Stimulated activated CD8-positive, alpha-beta memory T cell treated with anti-CD3 and anti-CD28 coated beads, Interleukin-12 subunit alpha, Interleukin-12 subunit beta, amount 100 ng/mL, for 4 hours (primary cell): ENCODE measurements around the gene TSPAN9.

ENCODE experiments used
- DNase-seq: peaks from one replicate; pipeline ENCODE4 v3.0.0-alpha.2; 2020; ENCODE audit warnings: low read depth

TSPAN9 gene

DNA sequence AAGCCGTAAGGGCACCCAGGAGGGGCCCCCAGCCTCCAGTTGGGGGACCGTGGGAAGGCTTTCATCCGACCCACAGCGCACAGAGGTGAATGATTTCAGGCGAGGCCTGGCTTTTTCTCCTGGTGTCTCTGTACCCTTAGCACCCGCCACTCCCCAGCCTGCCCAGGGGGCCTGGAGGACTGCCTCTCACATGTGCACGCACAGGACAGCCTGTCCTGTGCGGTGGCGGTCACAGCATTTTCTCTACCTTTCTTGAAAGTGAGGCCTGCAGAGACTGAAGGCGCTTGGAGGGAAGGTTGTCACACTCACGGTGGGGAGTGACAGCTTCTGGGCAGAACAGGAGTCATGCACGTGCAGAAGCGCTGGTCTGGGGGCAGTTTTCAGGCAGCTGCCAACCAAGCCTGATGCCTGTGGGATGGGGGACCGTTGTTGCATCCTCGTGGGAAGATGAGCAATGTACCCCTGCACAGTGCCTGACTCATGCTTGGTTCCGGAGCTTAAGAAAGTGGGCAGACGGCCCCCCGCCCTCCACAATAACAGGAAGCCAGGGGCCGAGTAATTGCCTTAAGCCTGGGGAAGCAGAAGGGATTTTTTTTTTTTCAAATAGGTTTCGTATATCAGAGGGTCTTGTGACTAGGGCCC lies 148.1 kb downstream of the TSPAN9 start:
- DNase-seq: no peak

DNA sequence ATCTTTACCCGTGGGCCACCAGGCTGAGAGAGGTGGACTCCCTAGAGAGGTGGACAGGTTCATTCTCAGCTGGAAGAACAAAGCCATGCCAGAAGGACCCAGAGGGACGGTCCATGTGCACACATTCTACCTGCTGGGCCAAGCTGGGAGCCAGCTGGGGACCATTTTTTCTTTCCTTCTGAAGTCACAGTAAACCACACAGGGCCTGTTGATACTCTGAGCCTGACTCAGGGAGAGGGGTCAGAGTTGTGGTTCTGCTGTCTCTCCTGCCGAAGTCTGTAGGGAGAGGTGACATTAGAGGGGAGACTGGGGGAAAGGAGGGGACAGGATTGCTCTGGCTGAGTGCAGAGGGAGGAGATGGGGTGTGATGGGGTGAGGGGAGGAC lies 148.6 kb downstream of the TSPAN9 start:
- no peak for DNase-seq

DNA sequence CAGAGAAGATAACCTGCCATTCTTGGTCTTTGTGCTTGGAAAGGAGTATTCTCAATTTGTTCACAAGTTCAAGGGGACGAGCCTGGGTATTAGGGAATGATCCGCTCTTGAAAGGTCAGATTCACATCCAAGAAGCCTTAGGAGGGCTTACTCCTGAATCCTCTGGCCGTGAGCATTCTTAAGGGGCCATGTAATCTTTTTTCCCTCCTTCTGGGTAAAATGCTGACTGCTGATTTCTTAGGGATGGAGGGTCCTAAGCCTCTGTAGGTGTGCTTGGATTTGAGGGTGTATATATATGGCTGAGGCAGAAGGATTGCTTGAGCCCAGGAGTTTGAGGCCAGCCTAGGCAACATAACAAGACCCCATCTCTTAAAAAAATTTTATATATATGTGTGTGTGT lies 149.1 kb downstream of the TSPAN9 start:
- DNase-seq: no peak

DNA sequence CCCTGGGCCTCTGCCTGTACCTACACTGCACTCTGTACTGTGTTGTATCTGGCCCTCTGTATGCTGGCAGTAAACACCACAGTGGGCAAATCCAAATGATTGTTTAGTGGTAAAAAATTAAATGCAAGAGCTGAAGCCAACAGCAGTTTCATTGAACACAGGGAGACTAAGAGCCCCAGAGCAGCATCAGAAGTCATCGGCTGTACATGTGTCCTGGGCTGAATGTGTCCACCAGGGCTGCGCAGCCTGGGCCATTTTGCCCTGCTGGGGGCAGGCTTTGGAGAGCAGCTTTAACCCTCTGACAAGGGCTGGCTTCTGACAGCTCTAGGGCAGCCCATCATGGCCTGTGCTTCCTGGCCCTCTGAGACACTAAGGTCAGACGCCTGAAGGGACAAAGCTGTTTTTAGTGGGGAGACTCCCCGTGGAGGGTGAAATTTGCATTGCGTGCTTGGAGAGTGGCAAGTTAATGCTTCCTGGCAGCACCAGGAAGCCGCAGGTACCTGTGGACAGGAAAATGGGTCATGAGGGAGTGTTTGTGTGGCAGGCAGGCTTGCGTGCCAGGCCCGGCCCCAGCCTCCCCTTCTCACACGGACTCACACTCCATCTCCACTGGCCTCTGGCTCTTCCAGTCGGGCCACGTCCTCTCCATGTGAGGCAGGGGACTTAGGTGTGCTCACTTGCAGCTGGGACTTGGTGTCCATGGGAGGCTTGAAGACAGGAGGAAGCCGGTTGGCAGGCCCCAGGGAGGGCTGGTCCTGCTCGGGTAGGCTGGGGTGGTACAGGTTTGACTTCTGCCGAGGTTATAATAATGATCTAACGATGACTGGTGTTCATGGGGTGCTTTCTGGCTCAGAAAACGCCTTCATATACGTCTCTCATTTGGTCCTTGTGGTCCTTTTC lies 150.1 kb downstream of the TSPAN9 start:
- no peak for DNase-seq

DNA sequence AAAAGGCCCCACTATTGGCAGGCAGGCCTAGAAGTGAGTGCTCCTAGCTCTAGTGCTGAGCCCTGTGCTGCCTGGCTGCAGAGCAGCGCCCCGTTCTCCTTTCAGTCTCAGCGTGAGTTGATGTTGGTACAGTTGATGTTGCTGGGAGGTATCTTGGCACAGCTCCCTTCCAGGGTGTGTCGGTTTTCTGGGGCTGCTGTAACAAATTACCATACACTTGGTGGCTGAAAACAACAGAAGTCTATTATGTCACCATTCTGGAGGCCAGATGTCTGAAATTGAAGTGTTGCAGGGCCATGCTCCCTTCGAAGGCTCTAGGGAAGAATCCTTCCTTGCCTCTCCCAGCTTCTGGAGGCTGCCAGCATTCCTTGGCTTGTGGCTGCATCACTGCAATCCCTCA lies 151.4 kb downstream of the TSPAN9 start:
- DNase-seq: no peak

DNA sequence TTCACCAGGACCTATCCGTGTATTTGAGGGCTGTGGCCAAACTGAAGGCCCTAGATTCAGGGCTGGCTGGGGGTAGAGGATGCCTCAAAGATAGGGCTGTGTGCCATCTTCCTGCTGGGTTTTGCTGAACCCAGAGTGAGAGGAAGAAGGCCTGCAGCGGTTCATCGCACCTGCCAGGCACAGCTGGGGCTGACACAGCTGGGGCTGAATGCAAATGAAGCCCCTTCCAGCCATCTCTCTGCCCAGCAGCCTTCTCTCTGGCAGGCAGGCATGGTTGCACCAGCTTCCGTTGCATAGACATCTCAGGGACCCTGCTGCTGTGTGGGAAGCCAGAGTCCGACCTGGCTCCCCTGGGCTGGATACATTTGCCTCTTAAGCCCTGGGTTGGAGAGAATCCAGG lies 152.4 kb downstream of the TSPAN9 start:
- DNase-seq: no peak

DNA sequence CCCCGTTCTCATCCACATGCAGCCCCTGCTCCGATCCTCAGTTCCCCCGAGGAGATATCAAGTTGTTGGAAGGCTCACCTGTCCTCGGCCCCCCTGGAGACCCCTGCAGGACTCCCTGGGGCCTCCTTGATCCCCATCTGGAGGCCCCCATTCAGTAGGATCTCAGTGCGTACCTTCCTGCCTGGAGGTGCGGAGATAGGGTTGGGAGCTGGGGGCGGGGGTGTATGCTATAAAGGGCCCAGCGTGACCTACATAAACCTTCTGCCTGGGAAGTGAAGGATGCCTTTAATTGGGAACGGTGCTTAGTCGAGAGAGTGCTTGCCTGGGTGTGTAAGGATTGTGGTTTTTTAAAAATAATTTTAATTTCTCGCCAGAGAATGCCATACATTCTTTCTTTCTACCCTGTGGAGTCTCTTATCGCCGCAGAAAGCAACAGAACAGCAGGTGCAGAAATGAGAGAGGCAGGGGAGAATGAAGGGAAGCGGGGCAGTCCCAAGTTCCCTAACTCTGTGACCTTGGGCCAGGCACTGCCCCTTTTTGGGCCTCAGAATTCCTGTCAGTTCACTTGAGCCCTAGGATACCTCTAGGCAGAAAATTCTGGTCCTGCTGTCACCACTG lies 153.7 kb downstream of the TSPAN9 start:
- no peak for DNase-seq

DNA sequence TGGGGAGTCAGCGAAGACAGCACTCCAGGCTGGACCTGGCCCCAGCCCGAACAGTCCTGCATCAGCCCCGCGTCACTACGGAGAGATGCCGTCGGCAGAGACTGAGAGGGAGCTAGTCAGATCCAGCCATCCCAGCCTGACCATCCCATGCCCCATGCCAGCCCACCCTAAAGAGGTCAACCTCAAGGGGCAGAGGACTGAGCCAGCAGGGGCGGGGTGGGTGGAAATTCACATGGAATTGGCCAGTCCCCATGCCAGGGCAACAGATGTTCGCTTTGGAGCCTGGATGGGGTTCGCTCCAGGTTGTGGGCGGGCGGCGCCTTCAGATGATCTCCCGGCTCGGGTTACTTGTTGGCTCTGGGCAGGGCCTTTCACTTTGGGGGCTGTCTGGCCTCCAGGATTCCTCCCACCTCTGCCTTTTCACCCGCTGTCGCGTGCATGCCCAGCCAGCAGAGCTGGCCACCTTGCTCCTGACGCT lies 154.3 kb downstream of the TSPAN9 start:
- no peak for DNase-seq

DNA sequence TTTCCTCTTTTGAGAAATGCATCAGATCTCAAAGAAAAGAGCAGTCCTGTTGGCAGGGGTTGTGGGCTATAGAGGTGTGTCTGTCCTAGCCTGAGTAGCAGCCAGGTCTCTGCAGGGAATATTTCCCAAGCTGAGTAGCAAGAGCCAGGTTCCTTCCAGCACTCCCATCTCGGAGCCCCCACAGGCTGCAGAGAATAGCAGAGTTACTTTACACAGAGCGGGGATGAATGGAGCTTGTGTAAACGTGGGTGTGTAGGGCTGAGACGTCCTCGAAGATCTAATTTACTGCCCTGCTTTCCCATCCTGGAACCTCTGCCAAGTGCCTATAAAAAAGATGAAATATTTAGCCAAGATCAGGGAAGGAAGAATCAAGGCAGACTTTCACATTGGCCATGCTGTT lies 156.6 kb downstream of the TSPAN9 start:
- DNase-seq: no peak

DNA sequence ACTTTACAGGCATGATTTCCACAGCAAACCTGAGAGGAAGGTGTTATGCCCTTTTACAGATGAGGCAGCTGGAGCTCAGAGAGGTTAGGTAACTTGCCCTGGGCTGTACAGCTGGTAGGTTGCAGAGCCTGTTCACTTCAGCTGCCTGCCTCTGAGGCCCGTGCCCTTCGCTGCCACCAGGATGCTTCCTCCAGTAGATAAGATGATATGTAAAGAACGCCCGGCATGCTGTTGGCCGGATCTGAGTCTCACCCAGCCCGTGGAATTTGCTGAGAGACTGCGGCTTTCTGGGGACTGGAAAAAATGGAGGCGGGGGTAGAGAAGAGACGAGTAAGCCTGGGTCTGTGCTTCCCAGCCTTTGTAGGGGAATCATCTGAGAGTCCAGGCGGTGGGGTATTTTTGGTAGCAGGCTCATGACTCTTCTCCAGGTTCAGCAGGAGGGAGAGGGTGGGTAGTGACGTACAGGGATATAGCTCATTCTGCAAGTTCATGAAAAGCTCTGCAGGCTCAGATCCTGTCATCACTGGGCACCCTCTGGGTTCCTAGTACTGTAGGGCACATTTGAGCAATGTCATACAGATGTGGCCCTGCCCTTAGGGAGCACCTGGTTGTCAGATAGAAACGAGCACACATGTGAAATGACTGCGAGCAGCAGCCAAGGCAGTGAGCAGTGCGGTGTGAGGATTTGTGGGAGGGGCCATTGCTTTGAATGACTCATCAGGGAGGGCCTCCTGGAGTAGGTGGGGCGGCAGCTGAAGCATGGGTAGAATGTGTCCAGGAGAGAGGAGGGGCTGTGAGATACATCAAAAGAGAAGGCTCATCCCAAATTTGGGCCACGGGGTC lies 159.4 kb downstream of the TSPAN9 start:
- DNase-seq: no peak

DNA sequence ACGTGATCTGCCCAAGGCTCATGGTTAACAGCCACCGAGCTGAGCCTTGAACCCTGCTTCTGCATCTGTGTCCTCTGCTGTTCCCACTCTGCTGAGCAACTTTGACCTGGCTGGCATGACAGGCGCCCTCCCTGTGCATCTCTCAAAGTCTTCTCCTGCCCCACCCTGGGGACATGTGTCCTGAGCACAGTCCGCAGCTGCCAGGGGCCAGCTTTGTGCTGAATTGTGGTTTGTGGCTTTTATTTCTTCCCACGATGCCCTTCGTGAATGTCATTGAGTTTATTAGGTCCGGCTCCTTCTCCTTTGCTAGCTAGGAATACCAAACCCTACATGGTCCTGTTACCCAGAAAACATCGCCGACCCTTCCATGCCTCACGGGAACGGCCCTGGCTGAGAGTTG lies 161.0 kb downstream of the TSPAN9 start:
- DNase-seq: no peak

DNA sequence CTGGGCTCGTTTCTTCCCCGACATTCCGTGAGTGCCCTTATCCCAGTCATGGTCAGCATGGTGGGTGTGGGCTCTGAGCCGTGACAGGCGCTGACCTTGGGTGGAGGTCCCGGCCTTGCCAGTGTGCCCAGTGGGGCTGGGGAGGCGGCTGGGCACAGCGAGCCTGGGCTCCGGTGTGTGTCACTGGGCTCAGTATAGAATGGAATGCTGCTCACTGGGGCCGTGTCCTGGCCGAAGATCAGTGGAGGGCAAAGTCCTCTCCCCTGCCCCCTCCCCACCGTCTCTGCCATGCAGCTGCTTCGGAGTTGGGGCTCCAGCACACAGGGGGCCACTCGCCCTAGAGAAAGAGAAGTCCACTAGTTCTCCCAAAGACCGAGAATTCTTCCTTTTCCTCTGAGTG lies 164.4 kb downstream of the TSPAN9 start:
- no peak for DNase-seq

DNA sequence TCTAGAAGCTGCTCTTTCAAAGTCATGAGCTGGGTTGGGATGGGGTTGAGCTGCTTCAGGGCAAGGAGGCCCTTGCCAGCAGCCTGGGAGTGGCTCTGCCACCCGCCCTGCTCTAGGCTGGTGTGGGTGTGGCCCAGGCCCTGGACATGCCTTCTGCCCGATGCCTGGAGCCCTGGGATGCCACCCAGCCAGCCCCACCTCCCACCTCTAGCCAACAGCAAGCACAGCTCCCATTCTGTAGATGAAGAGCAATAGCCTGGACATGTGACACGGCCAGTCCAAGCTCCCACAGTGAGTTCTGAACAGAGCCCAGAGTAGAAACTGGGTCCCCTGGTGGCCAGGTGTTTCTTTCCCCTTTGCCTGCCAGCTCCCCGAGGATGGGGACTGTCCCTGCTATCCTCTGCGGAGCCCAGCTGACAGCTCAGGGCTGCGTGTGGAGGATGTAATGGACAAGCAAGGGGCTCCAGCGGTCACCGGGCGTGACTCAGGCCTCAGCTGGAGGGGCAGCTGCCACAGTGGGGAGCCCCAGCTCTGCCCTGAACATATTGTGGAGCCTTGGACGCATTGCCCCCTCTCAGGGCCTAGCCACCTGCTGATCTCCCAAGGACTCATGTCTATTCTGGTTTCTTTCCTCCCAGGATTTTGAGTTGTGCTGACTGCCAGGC lies 165.2 kb downstream of the TSPAN9 start:
- DNase-seq: no peak

DNA sequence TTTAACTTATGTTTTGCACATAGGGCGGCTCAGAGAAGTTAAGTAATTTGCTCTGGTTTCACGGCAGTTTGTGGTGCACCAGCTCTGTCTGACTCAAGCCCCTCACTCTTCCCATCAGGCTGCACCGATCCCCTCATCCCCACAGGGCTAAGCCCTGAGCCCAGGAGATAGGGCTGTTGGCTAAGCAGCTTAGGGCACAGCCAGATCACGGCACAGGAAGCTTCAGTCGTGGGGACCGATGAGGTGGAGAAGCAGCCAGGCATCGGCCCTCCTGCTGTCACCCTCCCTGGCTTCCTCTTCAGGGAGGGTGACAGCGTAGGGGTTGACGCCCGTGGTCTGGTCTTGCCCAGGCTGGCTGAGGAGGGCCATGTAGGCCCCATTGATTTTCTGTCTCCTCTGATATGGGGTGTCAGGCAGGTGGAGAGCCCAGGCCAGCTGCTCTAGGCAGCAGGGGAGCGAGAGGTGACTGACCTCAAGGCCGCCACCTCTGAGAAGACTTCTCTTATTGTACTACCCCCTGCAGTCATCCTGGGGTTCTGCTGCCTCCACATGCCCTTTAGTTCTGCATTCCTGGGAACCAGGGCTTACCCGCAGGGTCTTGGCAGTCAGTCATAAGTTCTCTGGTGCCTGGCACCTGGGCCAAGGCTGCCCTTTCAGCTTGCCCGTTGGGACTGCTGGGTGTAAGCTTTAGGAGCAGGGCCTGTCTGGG lies 166.4 kb downstream of the TSPAN9 start:
- DNase-seq: no peak

DNA sequence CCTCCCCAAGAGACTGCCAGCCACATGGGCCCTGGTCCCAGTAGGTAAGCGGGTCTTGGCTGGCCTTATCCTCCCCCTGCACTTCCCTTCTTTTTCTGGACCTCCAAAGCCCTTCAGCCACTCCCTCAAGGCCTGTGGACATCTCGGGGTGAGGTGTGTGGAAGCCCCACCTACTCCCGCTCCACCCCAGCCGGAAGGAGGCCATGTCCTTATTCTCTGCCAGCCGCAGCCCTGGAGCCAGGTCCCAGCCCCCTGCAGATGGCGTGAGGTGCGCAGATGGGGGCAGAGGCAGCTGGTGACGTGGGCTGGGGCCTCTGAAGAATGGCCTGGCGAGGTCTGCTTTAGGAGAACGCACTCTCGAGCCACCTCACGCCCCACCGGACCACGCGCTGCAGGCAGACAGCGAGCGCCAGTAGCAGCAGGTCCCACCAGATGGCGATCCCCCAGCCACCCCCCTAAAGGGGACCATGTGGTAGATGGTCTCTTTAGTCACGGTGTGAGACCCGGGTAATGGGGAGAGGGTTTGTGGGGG lies 167.1 kb downstream of the TSPAN9 start:
- DNase-seq: no peak

DNA sequence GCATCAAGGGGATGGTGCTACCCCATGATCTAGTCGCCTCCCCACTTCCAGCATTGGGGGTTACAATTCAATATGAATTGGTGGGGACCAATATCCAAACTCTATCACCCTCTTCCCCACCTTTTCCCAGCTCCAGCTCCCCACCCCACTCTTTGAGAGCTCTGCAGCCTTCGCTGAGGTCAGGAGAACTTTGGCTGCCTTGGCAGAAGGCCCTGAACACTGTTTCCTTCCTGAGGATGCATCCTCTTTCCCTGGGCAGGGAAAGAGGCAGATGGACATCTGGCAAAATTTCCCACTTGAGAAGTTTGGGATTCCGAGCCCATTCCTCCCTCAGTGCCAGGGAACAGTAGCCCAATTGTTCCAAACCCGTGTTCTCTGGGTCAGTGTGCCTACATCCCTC lies 169.1 kb downstream of the TSPAN9 start:
- DNase-seq: no peak

DNA sequence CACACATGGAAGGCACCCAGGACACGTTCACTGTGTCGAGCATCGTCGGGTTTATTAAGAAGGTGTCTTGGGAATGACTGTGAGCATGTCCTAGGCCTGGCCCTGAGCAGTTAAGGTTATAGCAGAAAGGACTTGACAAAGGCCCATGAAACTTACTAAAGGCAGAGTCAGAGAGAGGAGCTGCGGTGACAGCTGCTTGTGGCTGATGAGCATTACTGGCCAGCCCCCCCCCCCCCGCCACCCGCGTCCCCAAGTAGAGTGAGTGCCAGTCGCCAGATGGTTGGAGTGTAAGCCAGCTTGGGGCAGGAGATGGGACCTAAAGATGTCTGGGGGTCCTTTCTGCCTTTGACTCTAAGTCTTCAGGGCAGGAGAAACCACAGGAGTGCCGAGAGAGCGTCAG lies 169.9 kb downstream of the TSPAN9 start:
- DNase-seq: no peak

DNA sequence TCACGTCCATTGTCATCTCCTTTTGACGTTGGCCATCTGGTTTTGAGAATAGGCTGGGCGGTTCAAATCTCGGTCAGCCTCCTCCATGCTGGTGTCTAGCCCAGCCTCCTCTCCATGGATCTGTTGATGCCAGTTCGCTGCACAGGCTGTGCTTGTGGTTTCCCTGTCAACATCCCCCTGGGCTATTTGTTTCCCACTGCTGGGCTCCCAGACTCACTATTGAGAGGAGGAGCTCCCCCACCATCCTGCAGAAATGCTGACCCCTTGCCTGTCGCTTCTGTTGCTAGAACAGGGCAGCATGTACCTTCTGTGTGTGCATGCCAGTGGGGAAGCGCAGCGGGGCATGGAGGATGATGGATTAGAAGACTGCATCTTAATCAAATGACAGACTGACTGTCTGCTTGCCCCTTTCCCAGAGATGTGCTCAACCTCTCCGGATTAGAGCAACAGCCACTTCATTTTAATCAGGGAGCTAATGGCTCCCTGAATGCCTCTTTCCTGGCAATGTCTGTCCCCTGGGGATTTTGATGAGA lies 170.5 kb downstream of the TSPAN9 start:
- no peak for DNase-seq

DNA sequence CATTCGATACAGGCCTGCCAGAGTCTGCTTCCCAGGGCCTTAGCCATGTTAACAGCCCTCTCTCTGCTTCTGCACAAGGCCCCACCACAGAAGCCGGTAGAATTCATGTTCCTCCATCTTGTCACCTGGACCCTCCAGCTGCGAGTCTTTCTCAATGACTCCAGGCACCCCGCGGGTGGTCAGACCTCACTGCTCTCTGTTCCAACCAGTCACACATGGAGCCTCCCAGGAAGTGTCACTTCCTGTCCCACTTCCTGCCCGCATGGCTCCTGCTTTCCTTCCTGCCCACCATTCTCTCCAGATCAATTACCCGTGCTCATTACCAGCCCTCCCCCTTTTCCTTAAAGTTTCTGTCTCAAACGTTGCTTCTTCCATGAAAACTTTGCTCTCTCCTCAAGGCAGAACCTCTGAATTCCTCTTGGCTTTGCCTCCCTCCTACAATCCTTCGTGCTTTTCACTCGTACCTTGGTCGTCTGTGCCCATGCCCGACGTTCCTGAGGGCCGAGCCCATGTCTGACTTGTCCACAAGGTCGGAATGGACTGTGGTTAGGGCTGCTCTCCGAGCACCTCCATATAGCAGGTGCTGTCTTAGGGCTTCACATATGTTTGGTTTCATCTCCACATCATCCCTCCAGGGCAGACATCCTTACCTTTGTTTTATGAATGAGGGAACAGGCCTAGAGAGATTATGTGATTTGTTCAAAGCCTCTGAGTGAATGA lies 172.1 kb downstream of the TSPAN9 start:
- DNase-seq: no peak

DNA sequence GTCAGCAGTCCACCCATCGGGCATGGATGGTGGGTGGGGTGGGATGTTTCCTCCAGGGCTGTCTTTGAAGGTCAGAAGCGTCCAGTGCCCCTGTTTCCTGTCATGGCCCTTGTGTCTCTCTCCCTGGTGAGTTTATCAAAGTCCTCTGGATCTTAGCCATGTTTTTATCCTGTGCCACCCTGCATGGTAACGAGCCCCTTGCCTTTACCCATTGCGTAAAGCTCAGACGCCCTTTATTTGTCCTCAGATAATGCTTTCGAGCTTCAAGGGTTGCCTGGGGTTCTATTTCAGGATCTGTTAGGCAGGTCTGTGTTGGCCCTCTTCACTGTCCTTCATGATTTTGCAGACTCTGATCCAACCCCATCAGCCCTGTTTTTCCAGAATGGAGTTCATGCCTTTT lies 172.9 kb downstream of the TSPAN9 start:
- DNase-seq: no peak
